GM13976 (cell line): ENCODE measurements around the gene HEPHL1.

Source experiments
- DNase-seq: peaks from one replicate; pipeline ENCODE4 v3.0.0; 2012; ENCODE audit warnings: low spot score
- in situ Hi-C: fragments of 300-500 bp; cut with MboI; formaldehyde crosslinking; loops from one replicate; pipeline ENCODE4 v1.12.0; 2022; ENCODE audit warnings: low sequenced_read_pairs, mixed read lengths, inconsistent platforms; ENCODE audit not compliant: unreplicated experiment
- TF ChIP-seq, protein P1 (sequence below): IDR thresholded peaks from 2 replicates; pipeline ENCODE4 v1.5.1; 2012; ENCODE audit warnings: borderline replicate concordance, mild to moderate bottlenecking; ENCODE audit not compliant: insufficient read depth; ENCODE audit errors: extremely low read depth, missing control alignments, control extremely low read depth

Gene HEPHL1

DNA sequence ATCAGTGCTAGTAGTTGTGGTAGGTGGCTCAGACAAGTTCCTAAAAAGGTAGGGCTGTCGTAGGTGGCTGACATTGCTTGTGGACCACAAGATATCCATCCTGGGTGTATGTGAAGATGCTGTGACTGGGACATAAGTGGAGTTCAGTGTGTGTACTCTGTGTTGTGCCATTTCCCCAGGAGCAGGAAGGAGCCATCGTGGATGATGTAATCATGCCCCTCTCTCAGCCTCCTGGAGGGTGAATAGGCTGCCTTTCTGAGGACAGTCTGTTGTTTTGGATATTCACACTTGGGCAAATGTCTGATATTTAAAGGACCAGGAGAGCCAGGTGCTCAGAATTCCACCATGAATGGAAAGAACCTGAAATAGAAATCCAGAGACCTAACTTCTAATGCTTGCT is 2.7 kb downstream of the HEPHL1 start:
- DNase-seq: no peak
- in situ Hi-C loops: no loop called here
- TF ChIP-seq, protein P1, sequence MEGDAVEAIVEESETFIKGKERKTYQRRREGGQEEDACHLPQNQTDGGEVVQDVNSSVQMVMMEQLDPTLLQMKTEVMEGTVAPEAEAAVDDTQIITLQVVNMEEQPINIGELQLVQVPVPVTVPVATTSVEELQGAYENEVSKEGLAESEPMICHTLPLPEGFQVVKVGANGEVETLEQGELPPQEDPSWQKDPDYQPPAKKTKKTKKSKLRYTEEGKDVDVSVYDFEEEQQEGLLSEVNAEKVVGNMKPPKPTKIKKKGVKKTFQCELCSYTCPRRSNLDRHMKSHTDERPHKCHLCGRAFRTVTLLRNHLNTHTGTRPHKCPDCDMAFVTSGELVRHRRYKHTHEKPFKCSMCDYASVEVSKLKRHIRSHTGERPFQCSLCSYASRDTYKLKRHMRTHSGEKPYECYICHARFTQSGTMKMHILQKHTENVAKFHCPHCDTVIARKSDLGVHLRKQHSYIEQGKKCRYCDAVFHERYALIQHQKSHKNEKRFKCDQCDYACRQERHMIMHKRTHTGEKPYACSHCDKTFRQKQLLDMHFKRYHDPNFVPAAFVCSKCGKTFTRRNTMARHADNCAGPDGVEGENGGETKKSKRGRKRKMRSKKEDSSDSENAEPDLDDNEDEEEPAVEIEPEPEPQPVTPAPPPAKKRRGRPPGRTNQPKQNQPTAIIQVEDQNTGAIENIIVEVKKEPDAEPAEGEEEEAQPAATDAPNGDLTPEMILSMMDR: no peak

DNA sequence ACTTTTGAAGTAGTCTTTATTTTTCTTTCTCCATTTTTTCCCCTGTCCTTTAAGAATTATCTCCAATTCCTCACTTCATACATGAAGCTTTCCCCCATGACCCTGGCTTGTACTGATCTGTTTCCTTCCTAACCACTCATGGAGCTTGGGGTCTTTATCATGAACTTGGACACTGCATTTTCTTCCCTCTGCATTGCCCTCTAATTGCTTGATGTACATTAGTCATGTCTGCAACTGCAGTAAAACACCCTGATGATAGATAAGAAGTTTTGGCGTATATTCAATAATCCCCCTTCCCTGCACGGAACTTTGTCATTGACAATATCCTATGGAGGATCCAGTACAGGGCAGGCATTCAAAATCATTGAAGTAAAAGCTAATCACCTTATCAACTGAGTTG is 3.4 kb downstream of the HEPHL1 start:
- in situ Hi-C loops: no loop called here
- TF ChIP-seq, protein P1: no peak

DNA sequence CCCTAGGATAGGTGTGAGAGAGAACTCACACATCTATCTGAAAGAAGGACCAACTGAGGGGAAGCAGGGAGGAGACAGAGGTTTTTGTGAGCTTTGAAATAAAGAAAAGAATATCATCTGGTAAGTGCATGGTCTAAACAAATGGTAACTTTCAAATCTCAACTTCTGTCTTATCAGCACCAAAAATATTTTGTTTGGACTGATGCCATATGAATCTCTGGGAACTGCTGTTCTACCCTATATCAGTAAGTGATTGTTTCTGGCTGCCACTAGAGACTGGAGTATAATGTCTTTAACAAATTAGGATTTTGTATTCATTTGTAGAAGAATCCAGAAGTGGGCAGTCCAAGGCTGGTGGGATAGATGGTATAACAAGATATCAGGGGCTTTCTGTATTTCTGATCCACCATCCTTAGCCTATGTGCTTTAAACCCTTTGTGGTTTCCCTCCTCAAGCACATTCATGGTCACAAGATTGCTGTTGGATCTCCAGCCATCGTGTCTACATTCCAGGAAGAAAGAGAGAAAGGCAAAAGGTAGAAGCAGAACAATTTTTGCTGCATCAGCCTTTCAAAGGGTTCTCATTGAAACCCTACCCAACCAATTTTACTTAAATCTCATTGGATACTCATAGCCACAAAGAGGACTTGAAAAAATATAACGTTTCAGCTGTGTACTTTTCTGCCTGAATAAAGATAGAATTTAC is 4.7 kb downstream of the HEPHL1 start:
- no peak for DNase-seq
- in situ Hi-C loops: no loop called here
- TF ChIP-seq, protein P1: no peak

More for the DNA sequence above, 3.4 kb downstream of the HEPHL1 start:
- DNase-seq: no peak

DNA sequence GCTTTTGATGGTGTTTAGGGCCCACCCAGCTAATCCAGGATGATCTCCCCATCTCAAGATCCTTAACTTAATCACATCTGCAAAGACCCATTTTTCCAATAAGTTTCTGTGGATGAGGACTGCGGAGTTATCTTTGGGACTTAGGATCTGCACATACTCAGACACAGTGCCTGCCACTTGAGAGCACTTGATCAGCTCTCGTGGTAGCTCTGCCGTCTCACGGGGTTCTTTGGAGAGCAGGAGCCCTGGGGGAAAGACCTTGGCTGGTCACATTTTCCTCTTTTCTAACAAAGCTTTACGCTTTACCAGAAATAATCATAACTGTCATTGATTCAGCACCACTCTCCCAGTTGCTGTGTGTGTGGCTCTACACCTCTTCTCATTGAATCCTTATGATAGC is 6.1 kb downstream of the HEPHL1 start:
- TF ChIP-seq, protein P1: no peak
- in situ Hi-C loops: no loop called here
- no peak for DNase-seq

DNA sequence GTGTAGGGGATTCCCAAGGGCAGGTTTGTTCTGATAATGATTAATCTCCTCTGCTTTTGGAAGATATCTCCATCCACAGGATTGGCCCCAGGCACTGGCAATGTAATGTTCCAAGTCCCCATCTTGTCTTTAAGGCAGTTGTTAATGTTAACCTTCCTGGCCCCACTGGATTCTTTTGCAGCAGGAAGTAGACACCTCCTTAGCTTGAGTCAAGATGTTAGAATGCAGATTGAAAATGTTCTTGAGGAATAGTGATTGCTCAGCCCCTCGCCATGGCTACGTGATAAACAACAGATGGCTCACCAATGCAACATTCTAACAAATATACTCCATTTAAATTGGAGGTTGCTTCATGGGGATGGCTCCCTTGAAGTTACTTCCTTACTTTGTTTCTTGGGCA is 7.3 kb downstream of the HEPHL1 start:
- DNase-seq: no peak
- TF ChIP-seq, protein P1: no peak
- in situ Hi-C loops: no loop called here

DNA sequence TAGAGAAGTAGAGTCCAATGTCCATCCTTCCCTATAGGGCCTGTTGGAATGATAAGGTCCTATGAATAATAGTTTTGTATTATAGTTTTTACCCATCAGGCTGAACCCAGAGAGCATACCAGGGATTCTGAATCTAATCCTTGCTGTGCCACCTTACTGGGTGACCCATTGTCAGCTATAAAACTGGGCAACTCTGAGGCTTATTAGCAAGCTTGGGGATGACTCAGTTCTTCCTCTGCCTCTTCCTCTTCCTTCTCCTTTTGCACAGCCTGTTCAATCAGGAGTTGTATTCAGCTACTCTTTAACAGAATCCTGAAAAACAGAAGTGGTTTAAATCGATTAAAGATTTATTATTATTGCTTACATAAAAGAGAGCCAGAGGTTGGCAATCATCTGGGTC is 8.9 kb downstream of the HEPHL1 start:
- no peak for DNase-seq
- TF ChIP-seq, protein P1: no peak
- in situ Hi-C loops: no loop called here
